ENCODE measurements around the gene GLI3. TPM values are rescaled to one million over a fixed set of nuclear protein-coding genes. Genes with fewer than 3 reads are reported as not detected.
A peak's percentile ranks its signal among the peaks of the same experiment; 100 is the strongest.

The GLI3 gene
- total and polyA plus RNA-seq, 2 of the 4 experiments (the other 2 are of a cell fraction): 1.3 to 3.9 TPM

DNA sequence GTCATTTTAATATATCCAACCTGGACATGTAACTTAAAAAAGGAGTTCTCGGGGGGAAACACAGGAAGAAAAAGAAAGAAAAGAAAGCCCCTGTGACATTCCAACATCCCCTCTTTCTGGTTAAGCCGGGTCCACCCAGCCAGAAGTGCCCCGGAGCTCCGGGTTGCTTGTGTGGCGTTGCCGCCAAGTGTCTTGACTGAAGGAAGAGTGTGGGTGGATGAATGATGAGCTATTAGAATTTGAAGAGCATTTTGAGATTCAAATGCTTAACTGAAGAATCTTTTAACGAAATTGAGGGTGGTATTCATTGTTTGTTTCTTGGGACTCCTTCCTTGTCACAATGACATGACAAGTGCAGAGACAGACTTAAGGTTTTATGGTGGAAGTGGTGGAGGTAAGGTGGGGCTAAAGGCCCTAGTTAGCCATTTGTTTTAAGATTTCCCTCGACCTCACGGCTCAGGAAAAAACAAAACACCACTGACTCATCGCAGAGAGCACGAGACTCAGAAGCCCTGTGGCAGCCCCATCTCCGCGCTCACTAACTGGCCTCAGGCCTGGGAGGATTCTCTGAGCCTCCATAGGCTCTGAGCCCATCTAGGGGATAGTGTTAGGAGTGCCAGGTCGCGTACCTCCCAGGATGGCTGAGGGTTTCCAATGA is 1.8 kb upstream of the GLI3 start:
- no peak overlapping the region for H2AK5ac ChIP-seq (ENCODE audit: low read depth, low read length)
- POLR2A ChIA-PET (ENCODE audit: unreplicated experiment): interaction anchor here (0.6 kb wide), 1 partner anchor 237 kb away, joined by 3 read pairs; no protein-coding TSS in a partner anchor
- BruUV-seq (replicated peaks): no TSS peak
- no peaks in the 10 kb centered on the region for H3K27me3 ChIP-seq (ENCODE audit: control insufficient read depth, insufficient read depth, low read length)
- H3K79me1 ChIP-seq (ENCODE audit: low read depth in 1 of 2, low read length in 2 of 2): peaks cover 7 to 18% of the 10 kb centered on the region in 2 experiments; a peak in 2 of 4 replicates
- H2BK120ac ChIP-seq (ENCODE audit: low read depth, low read length): peak overlapping the region; percentile 52; the same call in 1 of the 2 replicates
- no peak overlapping the region for H3K56ac ChIP-seq (ENCODE audit: extremely low read depth, insufficient read depth, low read length)
- H3K36me3 ChIP-seq (ENCODE audit: control insufficient read depth, insufficient read depth, low read length): no peaks in the 10 kb centered on the region
- H2BK15ac ChIP-seq (ENCODE audit: low read depth, low read length): peak overlapping the region; percentile 52; the same call in 1 of the 3 replicates
- no peak overlapping the region for H4K91ac ChIP-seq (ENCODE audit: insufficient read depth, low read depth, low read length)
- H3K9me1 ChIP-seq (ENCODE audit: insufficient read depth, low read length): no peaks in the 10 kb centered on the region
- peak; percentile 84 for DNase-seq
- peaks cover 10% of the 10 kb centered on the region for H4K20me1 ChIP-seq (ENCODE audit: insufficient read depth, low read length)
- dilution Hi-C loops (cut with HindIII; ENCODE audit: low sequenced_read_pairs, unreplicated experiment): no loop called here
- H2BK20ac ChIP-seq (ENCODE audit: low read depth, low read length): peak overlapping the region; percentile 30; the same call in 1 of the 2 replicates
- H3K9ac ChIP-seq (ENCODE audit: low read depth, low read length): peak overlapping the region; percentile 67; the same call in 1 of the 2 replicates
- in situ Hi-C loops (cut with MboI; ENCODE audit: low sequenced_read_pairs): loop anchor here (25.0 kb wide), 1 partner anchor 252 kb away; no protein-coding TSS in a partner anchor
- H3K4ac ChIP-seq (ENCODE audit: low read depth, low read length): peak overlapping the region; percentile 79
- H3K9me3 ChIP-seq (ENCODE audit: control insufficient read depth, insufficient read depth, low read length): no peaks in the 10 kb centered on the region
- TF ChIP-seq POLR2A (IDR thresholded peaks at IDR 0.05; ENCODE audit: low read depth, low read length): no peak
- TF ChIP-seq, protein P1, sequence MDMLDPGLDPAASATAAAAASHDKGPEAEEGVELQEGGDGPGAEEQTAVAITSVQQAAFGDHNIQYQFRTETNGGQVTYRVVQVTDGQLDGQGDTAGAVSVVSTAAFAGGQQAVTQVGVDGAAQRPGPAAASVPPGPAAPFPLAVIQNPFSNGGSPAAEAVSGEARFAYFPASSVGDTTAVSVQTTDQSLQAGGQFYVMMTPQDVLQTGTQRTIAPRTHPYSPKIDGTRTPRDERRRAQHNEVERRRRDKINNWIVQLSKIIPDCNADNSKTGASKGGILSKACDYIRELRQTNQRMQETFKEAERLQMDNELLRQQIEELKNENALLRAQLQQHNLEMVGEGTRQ (IDR thresholded peaks at IDR 0.05; ENCODE audit: low read depth, low read length): peak; percentile 28; the same call in 1 of the 2 replicates
- TF ChIP-seq RCOR1 (IDR thresholded peaks at IDR 0.05; ENCODE audit: insufficient replicate concordance, low read length): no peak
- TF ChIP-seq, protein P2, sequence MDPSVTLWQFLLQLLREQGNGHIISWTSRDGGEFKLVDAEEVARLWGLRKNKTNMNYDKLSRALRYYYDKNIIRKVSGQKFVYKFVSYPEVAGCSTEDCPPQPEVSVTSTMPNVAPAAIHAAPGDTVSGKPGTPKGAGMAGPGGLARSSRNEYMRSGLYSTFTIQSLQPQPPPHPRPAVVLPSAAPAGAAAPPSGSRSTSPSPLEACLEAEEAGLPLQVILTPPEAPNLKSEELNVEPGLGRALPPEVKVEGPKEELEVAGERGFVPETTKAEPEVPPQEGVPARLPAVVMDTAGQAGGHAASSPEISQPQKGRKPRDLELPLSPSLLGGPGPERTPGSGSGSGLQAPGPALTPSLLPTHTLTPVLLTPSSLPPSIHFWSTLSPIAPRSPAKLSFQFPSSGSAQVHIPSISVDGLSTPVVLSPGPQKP (IDR thresholded peaks at IDR 0.05; ENCODE audit: borderline replicate concordance, low read depth, low read length): no peak
- TF ChIP-seq BHLHE40 (IDR thresholded peaks at IDR 0.05; ENCODE audit: low read depth, low read length): peak; percentile 99
- 0 out of 2 replicates have a peak, but pooled peaks have one; percentile 22 for TF ChIP-seq MXI1 (IDR thresholded peaks at IDR 0.05; ENCODE audit: borderline replicate concordance, low read depth, low read length)
- peak; percentile 69; the same call in 1 of the 2 replicates for TF ChIP-seq FOS (IDR thresholded peaks at IDR 0.05; ENCODE audit: low read depth, low read length)
- H2AK9ac ChIP-seq (replicated peaks; ENCODE audit: low read depth, low read length, poor library complexity): no peak overlapping the region
- H2AFZ ChIP-seq (replicated peaks; ENCODE audit: low read length, poor library complexity): peak overlapping the region; percentile 25
- peak; percentile 9 for ATAC-seq (ENCODE audit: low read depth)
- intact Hi-C loops (cut with micrococcal nuclease): loop anchor here (5.0 kb wide), 3 partner anchors 87 to 593 kb away; no protein-coding TSS in a partner anchor
- peak overlapping the region; percentile 22; the same call in 1 of the 2 replicates for H3K23ac ChIP-seq (ENCODE audit: low read depth, low read length)
- H3K14ac ChIP-seq (replicated peaks; ENCODE audit: low read depth, low read length): no peak overlapping the region
- peak overlapping the region; percentile 20; the same call in 1 of the 2 replicates for H3K4me2 ChIP-seq (ENCODE audit: low read depth, low read length)
- CTCF ChIA-PET: interaction anchor here (0.9 kb wide), 1 partner anchor 8 kb away, joined by 3 read pairs; no protein-coding TSS in a partner anchor
- peak overlapping the region; percentile 59 to 82; a peak in 3 of 4 replicates for H4K8ac ChIP-seq (ENCODE audit: low read depth in 2 of 2, low read length in 2 of 2)
- peak overlapping the region; percentile 25 for H2BK5ac ChIP-seq (ENCODE audit: low read depth, low read length, poor library complexity, severe bottlenecking)
- whole genome bisulfite sequencing, 2 experiments (ENCODE audit: extremely low coverage in 2 of 2, insufficient read length in 1 of 2): 20% methylated on average over 2 of the region's 15 CpGs; no CpG with 5 or more reads in 1 of the 2 experiments
- H3K4me1 ChIP-seq (ENCODE audit: control insufficient read depth, insufficient read depth, low read length): peaks cover 7% of the 10 kb centered on the region
- peak overlapping the region; percentile 80 for H3K18ac ChIP-seq (ENCODE audit: low read depth, low read length)
- peak overlapping the region; percentile 87; the same call in 1 of the 2 replicates for H3K27ac ChIP-seq (ENCODE audit: insufficient read depth, low read length)
- no peak overlapping the region for H3K4me3 ChIP-seq (ENCODE audit: insufficient read depth, low read depth, low read length)
- H4K5ac ChIP-seq (ENCODE audit: low read depth, low read length): peak overlapping the region; percentile 82

Measured in IMR-90 (cell line).